Femur (tissue), 1 donor: ENCODE measurements around the gene RSPH9.
A peak's percentile ranks its signal among the peaks of the same experiment; 100 is the strongest.

Experiments used
- DNase-seq: peaks from one replicate; pipeline ENCODE4 v3.0.0-alpha.2; 2017

The RSPH9 gene

DNA sequence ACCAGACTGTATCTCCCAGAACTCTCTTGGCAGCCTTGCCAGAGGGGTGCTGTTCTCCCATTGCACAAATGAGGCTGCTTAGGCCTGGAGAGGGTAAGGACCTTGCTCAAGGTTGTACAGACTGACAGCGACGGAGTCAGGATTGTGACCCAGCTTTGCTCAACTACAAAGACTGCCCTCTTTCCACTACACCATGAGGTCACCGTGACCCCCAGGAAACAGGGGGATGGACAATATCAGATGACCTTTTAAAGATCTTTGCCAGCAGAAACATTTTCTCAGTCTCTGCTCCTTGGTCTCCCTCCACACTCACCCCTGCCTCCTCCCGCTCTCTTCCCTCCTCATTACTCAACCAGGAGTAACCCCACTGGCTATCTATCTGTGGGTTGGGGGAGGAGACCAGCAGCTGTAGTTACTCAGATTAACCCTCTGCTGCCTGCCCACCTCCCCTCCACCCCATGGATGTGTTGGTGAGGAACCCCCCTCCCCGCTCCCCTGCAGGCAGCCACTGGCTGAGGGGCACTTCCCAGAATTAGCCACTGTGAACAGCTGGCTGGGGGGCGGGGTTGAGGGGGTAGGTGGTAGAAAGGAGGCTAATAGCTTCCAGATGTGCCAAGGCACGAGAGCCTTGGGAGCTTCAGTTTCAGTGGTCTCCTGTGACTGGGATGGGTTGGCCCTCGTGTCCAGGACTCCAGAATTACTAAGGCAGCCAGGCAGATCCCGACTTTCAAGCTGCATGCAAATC is 69.6 kb downstream of the RSPH9 start:
- DNase-seq = peak; percentile 71

GRCh38 chr6:43715056-43715788 is 70.4 kb downstream of the RSPH9 start:
- DNase-seq = no peak

- peak; percentile 93 for DNase-seq
Measured at GRCh38 chr6:43716099-43716498, 71.3 kb downstream of the RSPH9 start.

DNA sequence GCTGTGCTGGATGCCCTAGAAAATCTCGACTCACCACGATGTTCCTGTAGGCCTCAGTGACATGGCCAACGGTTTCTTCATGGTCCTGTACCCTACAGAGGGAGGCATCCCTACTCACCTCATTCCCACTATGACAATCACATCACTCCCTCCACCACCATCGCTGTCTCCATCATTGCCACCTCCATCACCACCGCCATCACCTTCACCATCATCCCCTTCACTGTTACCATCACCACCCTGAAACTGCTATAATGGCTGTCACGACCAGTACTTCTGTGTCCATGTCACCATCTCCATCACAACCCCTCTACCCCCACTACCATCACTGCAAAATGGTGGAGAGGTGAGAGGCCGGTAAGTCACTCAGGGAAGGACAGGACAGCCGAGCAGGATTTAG is 72.6 kb downstream of the RSPH9 start:
- DNase-seq = no peak

- DNase-seq = no peak
Measured at GRCh38 chr6:43717822-43718221, 73.0 kb downstream of the RSPH9 start.

- DNase-seq = no peak
Measured at GRCh38 chr6:43718387-43719105, 73.7 kb downstream of the RSPH9 start.

GRCh38 chr6:43719511-43719910 is 74.7 kb downstream of the RSPH9 start:
- no peak for DNase-seq

DNA sequence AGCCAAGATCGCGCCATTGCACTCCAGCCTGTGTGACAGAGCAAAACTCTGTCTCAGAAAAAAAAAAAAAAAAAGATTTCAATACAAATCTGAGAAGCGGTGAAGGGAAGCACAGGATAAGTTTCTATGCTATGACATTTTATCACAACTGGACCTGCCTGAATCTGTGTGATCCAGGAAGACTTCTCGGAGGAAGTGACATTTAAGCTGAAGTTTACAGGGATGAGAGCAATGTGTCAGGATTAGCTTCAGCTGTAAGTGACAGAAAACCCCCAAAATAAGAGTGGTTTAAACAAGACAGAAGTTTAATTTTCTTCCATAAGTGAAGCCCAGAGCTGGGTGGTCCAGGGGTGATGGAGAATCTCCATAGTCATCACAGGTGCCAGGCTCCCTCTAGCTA is 76.2 kb downstream of the RSPH9 start:
- no peak for DNase-seq
